GM13976 (cell line): ENCODE data around the gene RALGDS.

Source experiments
- DNase-seq: peaks from one replicate; pipeline ENCODE4 v3.0.0; 2012; ENCODE audit warnings: low spot score
- CTCF ChIP-seq: IDR thresholded peaks from 2 replicates; pipeline ENCODE4 v1.5.1; 2012; ENCODE audit warnings: borderline replicate concordance, mild to moderate bottlenecking; ENCODE audit not compliant: insufficient read depth; ENCODE audit errors: extremely low read depth, missing control alignments, control extremely low read depth
- in situ Hi-C: fragments of 300-500 bp; cut with MboI; formaldehyde crosslinking; loops from one replicate; pipeline ENCODE4 v1.12.0; 2022; ENCODE audit warnings: low sequenced_read_pairs, mixed read lengths, inconsistent platforms; ENCODE audit not compliant: unreplicated experiment

Gene RALGDS

DNA sequence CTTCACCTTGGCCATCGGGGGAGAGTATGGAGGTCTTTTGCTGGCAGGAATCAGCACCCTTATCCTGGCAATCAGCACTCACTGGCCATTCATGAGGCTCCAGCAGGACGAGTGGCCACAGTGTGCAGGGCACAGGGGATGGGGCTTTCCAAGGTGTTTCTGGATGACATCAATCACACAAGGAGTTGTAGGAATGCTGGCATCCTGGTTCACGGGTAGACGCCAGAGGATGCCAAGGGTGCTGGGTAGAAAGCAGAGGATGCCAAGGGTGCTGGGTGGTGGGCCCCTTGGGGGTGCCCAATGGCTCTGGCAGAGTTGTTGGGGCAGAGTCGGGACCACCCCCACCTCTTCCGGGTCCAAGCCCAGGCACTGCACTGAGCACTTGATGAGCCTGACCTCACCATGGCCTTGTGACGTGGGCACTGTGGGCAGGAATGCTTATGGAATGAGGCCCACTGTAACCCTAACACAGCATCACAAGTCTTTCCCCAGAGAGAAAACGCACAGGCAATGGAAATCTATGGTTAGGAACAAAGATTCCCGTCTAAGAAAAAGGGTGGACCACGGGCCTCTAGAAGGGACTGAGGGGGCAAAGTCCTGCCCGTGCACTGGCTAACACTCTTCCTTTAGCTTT, 30.2 kb downstream of the RALGDS start:
- no peak for TF ChIP-seq CTCF
- DNase-seq = no peak
- in situ Hi-C loops = no loop called here

DNA sequence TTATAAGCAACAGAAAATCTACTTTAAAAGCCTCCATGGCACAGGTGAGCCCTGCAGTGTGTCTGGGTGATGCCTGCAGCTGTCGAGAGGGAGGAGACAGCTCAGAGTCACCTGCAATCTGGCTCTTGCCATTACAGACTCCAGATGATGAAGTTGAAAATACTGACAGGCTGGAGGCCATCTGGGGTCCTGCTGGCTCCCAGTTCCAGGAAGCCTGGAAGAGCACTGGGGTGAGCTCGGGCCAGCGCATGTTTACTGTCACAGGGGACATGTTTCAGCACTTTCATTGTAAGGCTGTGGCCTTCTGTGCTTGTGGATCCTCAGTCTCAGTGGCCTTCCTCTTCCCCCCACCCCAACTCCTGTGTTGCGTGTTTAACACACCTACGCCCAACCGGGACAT, 30.9 kb downstream of the RALGDS start:
- no peak for DNase-seq
- TF ChIP-seq CTCF = no peak
- in situ Hi-C loops = no loop called here

DNA sequence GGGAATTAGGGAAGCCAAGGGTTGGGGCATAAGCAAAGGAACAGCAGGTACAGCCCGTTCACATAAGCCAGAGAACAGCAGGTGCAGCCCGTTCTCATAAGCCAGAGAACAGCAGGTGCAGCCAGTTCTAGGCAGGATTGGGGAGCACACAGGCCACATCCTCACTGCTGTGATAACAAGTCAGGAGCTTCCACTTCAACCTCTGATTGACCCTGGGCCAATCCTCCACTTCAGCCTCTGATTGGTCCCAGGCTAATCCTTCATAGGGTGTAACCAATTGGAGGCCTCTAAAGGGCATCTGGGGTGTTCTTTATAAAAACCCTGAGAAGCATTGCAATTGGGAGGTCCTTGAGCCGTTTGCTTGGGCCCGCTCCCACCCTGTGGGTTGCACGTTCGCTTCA, 31.8 kb downstream of the RALGDS start:
- in situ Hi-C loops = no loop called here
- peak; percentile 22 for DNase-seq
- TF ChIP-seq CTCF = no peak

- DNase-seq = no peak
- in situ Hi-C loops = no loop called here
- no peak for TF ChIP-seq CTCF
These were observed 32.3 kb downstream of the RALGDS start for GRCh38 chr9:133088756-133089155.

DNA sequence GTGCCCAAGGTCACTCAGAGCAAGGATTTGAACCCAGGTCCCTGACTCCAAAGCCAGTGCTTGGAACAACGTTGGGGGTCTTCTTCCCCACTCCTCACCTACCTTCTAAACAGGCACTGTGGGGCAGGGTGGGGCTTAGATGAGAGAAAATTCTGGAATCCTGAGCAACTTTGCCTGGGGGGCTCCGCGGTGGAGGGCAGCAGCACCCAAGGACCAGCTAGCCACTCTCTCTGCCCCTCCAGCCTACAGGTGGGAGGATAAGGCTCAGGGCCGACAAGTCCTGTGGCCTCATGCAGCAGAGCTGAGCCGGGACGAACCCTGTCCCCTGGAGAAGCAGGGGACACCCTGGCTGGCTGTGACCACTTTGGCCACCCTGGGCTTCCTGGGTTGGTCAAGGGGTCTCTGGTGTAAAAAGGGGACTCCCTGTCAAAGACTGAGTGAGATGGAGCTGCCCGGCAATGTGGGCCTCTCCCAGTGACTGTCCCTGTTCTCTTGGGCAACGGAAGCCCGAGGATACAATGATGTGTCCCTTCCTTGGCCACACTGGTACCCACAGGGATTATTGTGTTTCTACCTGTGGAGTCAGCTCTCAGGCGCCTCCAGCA, 32.8 kb downstream of the RALGDS start:
- in situ Hi-C loops = no loop called here
- peak; percentile 24 for DNase-seq
- no peak for TF ChIP-seq CTCF

GRCh38 chr9:133087429-133088145, 33.5 kb downstream of the RALGDS start:
- peak; percentile 19 for DNase-seq
- in situ Hi-C loops = no loop called here
- no peak for TF ChIP-seq CTCF
